Stimulated activated CD4-positive, alpha-beta T cell treated with anti-CD3 and anti-CD28 coated beads, Interleukin-1b, Interleukin-23, amount 100 ng/mL, for 24 hours (primary cell): ENCODE results near the gene CTR9.

Experiments
- DNase-seq, 4 experiments: peaks; one replicate each; pipeline ENCODE4 v3.0.0-alpha.2; 2020; ENCODE audit warnings: low read depth in 4 of 4, low spot score in 1 of 4

CTR9 gene

DNA sequence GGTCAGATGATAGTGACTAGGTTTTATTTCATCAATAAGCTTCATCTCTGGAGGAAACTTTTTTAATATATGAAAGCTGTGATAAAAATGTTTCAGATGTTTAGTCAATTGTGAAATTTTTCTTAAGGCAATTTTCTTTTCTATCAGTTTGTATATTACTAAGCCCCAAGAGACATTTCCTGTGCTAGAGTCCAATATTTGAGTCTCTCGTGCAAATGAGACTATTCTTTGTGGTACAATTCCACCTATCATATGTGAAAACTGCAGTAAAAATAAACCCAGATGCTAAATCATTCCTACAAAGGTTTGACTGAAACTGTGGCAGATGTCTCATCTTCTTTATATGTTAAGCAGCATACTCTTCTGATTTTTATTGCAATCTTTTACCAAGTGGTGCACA lies 28.0 kb downstream of the CTR9 start:
- no peak for DNase-seq

DNA sequence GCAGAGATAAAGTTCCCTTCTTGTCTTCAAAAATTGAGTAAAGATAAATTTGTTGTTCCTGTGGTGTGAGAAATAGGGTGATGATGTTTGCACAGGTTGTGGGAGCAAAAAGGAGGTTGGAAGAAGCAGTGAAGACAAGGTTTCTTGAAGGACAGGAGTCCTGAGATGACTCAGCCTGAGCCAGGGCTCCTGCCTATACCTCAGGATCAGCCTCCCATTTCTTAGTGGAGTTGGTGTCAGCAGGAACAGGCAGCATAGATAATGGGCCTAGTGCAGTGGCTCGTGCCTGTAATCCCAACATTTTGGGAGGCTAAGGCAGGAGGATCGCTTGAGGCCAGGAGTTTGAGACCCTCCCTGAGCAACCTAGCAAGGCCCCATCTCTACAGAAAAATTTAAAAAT lies 29.0 kb downstream of the CTR9 start:
- DNase-seq = no peak

DNA sequence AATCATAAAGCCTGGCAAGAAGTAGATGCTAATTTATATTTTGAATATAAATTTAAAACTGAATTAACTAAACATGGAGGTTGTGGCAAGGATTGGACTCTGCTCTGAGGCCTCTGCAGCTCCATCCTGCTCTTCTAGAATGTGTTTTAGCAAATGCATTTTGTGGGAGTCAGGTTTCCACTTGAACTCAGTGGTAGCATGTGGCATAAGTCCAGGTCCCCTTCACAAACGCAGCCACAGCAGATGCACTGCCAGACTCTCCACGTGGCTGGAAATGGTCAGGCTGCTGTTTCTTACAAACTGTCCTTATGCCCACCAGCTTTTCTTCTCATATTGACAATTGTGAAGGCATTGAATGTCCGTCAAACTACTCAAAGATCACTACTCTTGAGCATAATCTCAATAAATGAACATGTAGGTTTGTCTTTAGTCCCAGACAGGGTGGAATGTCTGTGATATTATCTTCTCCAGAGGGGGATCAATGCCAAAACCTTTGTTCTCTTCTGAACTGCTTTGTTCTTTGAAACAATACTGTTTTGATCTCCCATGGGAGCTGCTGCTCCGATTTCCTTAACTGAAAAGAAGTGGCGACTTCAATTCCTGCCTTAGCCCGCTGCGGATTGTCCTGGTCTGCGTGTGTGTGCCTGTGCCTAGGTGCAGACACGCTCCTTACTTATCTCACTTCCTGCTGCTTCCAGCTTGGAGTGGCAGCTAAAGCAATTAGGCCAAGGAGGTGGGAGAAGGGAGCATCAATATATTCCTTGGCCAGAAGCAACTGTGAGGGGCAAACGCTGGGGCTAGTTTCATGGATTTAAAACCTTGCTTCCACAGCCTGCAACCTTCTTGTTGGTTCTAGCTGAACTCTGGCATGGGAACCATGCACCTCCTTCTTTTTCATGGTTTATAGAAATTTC lies 33.4 kb downstream of the CTR9 start:
- DNase-seq = no peak

DNA sequence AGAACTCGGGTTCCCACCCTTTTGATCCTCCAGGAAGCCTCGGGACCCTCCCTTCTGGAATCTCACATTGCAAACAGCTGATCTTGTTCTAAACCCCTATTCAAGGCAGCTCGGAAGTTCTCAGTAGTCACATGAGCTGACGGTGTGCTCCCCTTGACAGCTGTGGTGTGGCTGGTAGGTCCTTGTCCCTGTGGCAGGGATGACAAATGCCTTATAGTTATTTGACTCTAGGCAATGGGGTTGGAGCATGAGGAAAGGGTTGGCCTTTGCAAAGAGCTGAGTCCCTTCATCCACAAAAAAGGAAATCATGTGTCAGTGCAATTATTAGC lies 34.1 kb downstream of the CTR9 start:
- no peak for DNase-seq

DNA sequence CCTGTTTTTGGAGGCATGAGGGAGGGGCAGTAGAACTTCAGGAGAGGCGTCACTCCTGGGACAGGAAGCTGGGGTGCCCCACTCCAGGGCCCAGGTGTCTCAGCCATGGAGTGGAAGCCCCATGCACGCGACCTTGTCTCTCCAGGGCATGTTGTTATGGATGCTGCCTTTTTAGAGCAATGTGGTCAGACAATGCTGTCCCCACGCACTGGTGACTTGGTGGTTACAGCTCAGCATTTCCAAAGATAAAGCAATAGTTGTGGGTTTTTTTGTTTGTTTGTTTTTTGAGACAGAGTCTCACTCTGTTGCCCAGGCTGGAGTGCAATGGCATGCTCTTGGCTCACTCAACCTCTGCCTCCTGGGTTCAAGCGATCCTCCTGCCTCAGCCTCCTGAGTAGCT lies 35.4 kb downstream of the CTR9 start:
- DNase-seq = no peak

DNA sequence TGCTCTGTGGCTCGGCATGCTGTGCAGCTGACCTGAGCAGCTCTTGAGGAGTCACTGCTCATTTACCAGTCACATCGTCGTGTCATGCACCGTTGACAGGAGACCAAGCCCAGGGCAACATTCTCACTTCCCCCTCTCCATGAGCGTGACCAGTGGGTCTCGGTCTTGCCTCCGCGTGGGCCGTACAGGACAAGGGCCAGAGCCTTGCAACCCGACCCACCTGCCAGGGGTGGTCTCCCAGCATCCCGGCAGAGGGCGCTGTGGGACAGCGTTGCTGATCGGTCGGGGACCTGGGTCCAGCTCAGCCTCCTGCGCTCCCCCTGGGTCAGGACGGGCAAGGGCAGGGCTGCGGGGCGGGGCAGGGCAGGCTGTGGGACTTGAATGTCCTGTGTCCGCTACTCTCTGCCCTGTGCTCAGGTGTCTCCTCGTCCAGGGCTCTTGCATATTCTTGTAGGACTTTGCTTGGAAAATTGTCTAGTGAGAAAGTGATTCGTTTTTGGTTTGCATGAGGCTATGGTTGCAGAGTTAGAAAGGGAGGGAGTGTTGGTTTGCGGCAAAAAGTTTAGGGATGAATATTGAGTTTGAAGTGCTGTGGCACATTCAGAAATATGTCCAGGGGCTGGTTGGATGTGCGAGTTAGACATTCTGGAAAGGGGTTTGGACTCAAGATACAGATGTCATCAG lies 41.5 kb downstream of the CTR9 start:
- peak; percentile 75 to 82 (median 78) for DNase-seq

DNA sequence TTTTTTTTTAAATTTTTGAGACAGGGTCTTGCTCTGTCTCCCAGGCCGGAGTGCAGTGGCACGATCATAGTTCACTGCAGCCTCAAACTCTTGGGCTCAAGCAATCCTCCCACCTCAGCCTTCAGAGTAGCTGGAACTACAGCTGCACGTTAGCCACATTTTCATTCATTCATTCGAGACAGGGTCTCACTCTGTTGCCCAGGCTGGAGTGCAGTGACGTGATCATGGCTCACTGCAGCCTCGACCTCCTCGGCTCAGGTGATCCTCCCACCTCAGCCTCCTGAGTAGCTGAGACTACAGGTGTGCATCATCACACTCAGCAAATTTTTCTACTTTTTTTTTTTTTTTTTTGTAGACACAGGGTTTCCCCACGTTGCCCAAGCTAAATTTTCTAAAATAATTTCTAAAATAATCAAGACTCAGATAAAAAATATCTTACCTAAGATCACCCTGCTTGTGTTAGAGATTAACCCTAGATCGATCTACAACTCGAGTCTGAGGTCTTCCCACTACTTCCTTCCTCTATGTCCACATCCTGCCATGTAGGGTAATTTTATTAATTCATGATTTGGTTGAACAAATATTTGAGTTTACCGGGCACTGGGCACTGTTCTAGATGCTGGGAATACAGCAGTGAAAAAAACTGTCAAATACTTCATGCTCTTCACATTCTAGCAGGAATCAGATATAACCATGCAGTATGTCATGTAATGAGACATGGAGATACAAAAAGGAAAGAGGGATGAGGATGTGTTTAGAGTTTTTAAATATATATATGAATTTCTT lies 42.6 kb downstream of the CTR9 start:
- no peak for DNase-seq

DNA sequence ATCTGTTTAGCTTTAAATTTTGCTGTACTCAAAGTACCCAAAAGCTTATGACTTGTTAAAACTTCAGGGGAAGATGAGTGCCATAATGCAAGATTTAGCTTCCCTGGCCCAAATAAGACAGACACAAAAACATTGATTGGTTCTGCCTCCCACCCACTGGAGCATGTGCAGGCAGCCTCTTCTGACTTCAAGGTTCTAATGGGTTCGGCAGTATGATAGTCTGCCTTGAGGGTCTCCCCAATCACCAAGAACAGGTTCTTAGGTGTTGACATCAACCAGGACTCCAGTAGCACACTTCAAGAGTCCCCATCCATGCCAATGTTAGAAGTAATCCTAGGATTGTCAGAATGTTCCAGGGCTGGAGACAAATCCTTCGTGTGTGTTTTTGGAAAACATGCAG lies 45.1 kb downstream of the CTR9 start:
- no peak for DNase-seq

DNA sequence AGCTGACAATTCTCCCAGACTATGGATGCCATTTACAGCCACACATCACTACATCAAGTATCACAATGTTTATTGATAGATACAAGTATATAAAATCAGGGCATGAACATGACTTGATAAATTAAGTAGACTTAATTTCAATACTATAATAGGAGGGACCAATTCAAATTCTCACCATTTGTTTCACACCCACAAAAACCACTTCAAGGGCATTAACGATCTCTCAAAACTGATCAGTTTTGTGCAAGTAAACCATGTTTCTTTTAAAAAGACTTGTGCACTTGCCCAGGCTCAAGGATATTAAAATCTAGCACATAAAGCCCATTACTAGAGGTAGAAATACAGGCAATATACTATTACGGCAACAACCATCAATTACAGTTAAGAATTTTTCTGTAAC lies 46.0 kb downstream of the CTR9 start:
- no peak for DNase-seq

DNA sequence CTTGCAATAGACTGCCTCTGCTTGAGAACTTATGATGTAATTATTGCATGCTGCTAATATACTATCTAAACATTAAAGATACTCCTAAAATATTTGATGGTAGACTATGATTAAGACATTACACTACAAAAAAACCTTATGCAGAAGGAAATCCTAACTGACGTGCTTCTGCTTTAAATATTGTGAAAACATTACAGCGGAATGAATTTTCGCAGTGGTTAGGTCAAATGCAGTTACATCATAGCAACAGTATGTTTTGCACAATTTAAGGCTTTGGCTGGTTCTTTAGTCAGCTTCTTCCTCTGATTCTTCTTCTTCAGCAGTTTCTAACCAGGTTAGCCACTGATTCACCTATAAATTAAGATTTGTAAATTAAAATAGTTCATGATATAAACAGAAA lies 46.5 kb downstream of the CTR9 start:
- no peak for DNase-seq

DNA sequence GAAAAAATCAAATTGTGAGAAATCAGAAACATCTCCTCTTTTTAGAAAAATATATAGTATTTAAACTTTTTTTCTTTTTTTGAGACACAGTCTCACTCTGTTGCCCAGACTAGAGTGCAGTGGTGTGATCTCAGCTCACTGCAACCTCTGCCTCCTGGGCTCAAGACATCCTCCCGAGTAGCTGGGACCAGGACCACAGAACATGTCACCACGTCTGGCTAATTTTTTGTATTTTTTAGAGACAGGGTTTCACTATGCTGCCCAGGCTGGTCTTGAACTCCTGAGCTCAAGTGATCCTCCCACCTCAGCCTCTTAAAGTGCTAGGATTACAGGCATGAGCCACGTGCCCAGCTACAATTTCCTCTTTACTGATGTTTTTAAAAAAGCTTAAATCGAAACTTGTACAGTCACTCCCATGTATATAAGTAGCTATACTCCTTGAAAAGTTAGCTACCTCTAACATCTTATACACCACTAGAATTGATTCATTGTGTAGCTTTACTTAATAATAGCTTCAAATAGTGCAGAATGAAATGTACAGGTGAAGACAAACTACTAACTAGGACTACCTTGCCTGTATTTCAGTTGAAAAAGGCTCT lies 47.4 kb downstream of the CTR9 start:
- no peak for DNase-seq

DNA sequence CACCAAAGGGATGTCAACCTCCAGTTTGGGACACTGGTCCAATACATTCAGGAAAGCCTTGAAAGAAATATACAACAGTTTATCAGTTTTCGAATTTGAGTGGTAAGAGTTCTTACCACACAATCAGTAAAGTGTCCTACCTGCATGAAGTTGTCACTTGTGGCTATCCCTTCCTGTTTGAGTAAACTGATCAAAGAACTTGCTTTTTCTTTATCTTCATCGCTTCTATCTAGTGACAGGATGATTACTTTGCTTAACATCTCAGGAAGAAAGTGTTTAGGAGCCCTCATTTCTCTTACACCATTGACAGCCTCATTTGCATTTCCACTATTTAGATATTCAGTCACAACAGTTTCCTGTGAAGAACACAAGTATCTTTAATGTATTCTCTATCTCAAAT lies 49.2 kb downstream of the CTR9 start:
- no peak for DNase-seq

DNA sequence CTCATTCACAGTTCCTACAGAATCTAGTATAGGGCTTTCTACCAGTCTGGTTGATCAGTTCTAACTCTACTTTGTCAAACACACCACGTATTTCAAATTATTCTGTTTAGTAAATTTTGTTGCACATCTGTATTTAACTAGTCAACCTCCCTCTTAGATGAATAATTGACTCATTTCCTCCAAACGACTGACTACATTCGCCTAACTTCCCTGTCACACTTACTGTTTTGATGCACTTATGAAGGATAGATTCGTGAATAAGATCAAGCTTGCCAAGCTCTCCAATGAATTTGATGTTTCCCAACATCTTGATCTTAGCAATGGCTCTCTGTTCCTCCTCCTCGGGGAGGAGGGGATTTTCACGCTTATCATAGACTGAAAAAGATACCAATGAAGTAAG lies 52.6 kb downstream of the CTR9 start:
- no peak for DNase-seq

DNA sequence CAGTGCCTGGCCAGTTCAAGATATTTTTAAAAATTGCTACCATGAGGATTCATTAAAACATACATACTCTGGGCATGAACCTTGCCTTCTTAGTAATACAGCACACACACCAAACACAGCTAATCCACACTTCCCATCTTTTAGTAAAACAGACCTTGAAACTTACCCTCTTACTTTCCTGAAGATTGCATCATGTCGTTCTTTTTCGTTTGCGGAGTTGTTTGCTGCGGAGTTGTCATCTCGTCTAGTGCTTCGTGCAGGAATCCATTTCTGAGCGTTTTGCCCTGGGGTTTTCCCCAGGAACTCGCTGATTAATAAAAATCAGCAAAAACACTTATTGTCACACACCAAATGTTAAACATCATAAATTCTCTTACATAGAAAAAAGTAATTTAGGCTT lies 54.7 kb downstream of the CTR9 start:
- no peak for DNase-seq

DNA sequence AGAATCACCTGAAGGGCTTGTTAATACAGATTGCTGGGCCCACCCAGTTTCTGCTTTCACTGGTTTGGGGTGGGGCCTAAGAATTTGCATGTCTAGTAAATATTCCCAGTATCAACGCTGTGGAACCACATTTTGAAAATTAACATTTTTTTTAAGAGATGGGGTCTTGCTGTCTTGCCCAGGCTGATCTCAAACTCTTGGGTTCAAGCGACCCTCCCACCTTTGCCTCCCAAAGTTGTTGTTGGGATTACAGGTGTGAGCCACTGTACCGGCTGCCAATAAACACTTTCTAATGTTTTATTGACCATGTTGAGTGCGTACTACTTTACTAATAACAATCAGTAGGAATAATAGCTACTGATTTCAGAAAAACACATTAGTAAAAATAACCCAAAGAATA lies 55.2 kb downstream of the CTR9 start:
- no peak for DNase-seq

DNA sequence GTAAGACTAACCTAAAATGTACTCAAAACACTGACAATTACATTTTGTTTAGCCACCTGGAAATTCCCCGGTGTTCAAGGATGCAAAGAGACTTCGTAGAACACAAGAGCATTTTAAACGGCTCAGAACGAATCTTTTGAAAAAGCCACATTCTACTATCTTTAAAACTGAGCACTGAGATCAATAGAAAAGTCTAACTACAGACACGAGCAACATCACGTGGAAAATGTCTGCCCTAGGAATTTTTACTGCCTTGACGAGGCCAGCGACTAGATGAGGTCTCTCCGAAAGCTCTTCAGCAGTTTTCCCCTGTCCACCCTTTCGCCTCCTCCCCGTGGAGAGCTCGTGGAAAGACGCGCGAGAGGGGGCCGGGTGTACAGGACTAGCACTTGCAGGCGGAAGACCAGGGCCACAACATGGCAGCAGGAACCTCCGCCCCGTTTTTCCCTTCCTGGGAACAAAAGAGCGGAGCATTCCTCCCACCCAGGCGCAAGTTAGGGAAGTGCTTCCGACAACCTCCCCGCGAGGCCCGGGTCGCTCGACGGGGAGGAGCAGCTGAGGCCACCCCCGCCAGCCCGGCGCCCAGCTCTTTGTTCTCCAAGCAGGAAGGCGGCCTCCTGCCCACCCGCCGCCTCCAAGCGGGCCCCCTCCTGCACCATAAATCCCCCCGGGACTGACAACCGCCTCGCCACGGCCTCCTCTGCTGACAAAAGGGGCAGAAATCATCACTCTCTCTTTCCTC lies 56.6 kb downstream of the CTR9 start:
- DNase-seq = peak; percentile 11 to 32 (median 28)

DNA sequence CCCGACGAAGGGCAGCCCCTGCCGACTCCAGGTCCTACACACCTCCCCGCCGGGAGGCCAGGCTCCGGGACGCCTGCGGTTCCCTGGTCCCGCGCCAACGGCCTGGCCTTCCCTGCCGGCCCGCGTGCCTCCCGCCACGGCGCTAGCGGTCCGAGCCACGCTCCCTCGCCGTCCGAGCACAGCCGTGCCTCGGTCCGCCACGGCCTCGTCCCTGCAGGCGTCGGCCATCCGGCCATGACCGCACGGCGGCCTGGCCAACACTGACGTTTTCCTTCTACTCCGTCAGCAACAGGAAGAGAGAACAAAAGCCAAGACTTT lies 57.1 kb downstream of the CTR9 start:
- DNase-seq = no peak

DNA sequence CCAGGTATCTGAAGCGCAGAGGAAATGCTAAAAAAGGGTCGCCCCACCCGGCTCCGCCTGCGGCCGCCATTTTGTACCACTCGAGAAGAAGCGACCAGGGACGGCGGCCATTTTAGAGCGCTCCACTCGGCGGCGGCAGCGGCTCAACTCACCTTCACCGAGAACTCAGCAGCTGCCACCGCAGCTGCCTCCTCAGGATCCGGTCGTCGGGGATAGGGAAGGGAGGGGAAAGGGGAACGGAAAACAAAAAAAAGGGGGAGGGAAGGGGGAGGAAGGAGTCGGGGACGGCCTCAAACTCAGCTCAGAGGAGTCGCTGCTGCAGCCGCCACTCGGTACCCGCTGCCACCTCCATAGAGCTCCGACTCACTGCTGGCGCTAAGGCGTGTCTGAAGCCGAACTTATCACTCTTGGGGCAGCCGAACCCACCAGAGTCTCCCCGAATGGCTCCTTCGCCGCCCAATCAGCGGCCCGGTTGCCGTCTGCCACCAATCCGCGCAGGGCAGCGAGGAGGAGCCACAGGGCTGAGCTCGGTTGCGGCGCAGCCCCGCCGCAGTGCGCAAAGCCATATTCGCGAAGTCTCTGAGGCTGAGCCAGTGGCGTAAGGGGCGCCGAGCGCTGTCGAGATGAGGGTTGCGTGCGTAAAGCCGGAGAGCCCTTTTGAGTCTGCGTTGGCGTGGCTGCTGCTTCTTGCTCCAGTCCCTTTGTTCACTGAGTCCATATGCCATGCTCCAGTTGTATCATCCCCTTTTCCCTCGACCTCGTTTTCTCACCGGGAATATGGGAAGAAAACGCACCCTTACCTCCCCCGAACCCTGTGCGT lies 57.7 kb downstream of the CTR9 start, which contains the start of gene EIF4G2:
Gene EIF4G2 (minus strand): TSS at position 374 of the 820 bp plus-strand sequence.
- DNase-seq = peak; percentile 86 to 94 (median 91)

DNA sequence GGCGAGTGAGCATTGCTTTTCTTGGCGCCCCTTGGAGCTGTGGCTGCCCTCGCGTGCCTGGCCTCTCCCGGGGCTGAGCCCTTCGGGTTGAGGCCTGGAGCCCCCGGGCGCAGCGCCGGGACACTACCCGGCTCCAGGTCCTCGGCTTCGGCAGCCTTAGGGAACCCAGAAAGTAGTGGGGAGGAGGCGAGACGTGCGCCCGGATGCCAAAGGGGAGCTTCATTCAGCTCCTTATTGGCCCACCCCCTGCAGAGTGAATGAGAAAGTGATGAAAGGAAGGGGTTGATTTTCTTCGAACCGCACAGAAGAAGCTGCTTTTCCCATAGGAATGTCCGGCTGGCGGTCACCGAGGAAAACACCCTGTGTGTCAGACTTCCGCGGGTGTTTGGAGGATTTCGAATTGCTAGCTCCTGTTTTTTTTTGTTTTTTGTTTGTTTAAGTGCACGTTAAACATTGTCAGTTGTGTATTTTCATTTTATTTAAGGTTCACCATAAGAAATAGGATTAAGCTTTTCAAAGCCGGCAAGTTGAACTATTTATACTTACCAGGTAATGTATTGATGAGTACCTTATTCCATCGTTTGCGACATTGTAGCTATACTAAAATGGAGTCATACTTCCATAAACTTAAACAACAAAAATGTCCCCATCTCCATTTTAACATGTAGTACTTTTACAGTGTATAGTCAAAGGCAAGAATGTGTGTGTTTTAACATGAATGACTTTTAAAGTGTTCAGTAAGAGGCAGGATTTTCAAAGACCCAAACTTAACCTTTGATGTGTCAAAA lies 58.5 kb downstream of the CTR9 start:
- peak in 3 of 4 experiments; percentile 11 to 26 (median 20) for DNase-seq
